DMS114 treated with DMSO at 0.1 percent for 48 hours (cell line): ENCODE data around the gene AEN.

Experiments
- DNase-seq: peaks from one replicate; lab custom pipeline; 2025; ENCODE audit not compliant: unreplicated experiment; lab: John Stamatoyannopoulos, UW

The AEN gene

GRCh38 chr15:88613074-88613944 is 7.8 kb upstream of the AEN start:
- DNase-seq = no peak

DNA sequence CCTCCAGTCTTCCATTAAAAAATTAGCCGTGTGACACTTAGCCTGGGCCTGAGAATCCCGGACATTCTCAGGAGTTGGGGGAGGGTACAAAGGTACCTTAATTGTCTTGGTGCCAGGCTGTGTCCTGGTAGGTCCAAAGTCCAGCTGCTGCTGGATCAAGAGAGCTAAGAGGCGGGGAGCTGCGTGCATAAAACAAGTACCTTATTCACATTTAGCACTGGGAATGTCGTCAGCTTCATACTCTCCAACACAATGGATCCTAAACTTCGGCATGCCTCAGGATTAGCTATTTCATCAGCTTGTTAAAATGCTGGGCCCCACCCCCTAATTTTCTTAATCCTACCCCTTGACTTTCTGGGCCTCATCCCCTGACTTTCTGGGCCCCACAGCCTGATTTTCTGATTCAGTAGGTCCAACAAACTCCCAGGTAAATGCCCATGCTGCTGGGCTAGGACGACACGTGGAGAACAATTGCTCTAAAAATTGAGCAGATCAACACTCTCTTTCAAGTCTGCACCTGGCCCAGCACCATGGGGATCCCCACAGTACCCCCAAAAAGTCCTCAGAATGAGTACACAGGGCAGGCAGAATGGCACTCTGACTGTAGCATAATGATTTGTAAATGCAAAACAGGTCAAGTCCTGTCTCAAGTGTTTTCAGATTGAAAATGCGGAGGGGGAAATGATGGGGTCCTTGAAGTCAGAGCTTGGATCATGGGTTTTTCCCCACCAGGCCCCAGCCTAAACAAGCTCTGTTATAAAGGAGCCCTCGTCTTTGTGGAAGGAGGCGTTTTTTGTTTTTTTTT is 5.6 kb upstream of the AEN start:
- DNase-seq = no peak

DNA sequence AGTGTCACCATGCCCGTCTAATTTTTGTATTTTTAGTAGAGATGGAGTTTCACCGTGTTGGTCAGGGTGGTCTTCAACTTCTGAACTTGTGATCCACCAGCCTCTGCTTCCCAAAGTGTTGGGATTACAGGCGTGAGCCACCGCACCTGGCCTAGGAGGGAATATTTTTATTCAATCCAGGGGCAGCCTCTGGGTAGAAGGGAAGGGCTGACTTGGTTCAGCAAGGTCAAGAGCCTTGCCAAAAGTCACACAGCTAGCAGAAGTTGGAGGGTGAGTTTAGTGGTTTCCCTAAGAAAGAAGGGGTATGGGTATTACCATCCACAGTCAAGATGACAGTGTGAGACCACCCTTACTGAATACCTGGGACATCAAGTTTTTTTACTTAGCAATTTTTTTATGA is 4.9 kb upstream of the AEN start:
- no peak for DNase-seq

DNA sequence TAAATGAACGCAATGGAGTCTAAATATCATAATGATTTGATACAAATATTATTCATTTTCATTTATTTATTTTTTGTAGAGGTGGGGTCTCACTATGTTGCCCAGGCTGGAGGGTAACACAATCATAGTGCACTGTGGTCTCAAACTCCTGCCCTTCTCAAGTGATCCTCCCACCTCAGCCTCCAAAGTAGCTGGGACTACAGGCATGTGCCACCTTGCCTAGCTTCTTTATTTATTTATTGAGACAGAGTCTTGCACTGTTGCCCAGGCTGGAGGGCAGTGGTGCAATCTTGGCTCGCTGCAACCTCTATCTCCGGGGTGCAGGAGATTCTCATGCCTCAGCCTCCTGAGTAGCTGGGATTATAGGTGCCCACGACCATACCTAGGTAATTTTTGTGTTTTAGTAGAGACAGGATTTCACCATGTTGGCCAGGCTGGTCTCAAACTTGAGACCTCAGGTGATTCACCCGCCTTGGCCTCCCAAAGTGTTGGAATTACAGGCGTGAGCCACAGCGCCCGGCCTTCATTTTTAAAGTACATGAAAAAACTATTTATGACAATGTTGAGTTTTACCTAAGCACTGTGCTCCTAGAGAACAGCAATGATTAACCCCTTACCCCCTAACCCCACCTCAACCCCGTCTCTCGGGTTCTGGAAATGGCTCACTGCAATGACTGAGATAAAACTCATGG is 4.0 kb upstream of the AEN start:
- DNase-seq = no peak

- DNase-seq = no peak
Measured at GRCh38 chr15:88617790-88618189, 3.4 kb upstream of the AEN start.

GRCh38 chr15:88618686-88619085 is 2.5 kb upstream of the AEN start:
- DNase-seq = no peak

- no peak for DNase-seq
Measured at GRCh38 chr15:88619796-88620195, 1.3 kb upstream of the AEN start.

- no peak for DNase-seq
Measured at GRCh38 chr15:88621789-88622604, 857 bp downstream of the AEN start.

GRCh38 chr15:88622605-88622975 is 1.4 kb downstream of the AEN start:
- DNase-seq = no peak

DNA sequence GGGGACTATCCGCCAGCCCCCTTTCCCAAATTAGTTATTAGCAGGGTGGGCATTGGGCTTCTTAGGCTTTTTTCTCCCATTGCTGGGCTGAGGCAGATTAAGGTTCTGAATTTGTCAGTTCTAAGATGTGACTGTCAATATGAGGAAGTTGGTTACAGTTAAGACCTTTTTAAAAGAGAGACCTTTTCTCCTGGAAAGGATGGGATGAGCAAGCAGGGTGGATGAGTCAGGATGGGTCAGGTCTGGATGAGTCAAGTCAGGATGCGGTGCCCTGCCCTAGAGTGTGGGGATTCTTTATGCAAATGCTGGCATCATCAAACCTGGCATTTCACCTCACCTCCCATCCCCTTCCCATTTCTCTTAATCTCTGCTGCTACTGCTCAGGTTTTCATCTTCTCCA is 1.9 kb downstream of the AEN start:
- no peak for DNase-seq

DNA sequence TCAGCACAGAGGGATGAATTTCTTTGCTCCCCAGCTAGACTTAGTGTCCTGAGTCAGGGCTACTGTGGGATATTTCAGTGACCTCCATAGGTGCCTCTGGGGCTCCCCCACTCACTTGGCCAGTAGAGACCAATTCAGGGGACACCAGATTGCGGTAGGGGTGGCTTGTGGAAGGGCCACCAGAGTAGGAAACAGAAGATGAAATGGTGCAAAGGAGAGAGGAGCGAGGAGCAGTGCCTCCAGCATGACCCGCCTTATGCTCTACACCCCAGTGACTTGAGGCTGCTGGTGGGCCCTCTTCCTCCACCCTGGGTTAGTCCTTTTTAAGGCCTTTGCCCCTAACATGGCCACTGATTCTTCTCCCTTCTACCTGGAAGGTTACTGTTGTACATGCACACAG is 2.5 kb downstream of the AEN start:
- no peak for DNase-seq

GRCh38 chr15:88624156-88624970 is 3.2 kb downstream of the AEN start:
- no peak for DNase-seq

DNA sequence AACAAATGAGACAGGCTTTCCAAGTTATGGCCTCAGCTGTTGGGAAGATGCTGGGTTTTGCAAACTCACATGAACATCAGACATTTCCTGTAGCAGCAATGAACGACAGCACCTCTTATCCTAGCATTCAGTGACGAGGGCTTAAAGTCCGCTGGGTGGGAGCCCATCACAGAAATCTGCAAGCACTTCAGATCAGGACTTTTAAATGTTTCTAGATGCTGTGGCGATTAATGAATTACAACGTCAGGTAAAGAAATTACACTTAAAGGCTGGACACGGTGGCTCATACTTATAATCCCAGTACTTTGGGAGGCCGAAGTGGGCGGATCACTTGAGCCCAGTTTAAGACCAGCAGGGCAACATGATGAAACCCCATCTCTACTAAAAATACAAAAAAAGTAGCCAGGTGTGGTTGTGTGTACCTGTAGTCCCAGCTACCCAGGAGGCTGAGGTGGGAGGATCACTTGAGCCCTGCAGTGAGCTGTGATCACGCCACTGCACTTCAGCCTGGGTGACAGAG is 3.9 kb downstream of the AEN start:
- no peak for DNase-seq

GRCh38 chr15:88625943-88626741 is 5.0 kb downstream of the AEN start:
- no peak for DNase-seq

DNA sequence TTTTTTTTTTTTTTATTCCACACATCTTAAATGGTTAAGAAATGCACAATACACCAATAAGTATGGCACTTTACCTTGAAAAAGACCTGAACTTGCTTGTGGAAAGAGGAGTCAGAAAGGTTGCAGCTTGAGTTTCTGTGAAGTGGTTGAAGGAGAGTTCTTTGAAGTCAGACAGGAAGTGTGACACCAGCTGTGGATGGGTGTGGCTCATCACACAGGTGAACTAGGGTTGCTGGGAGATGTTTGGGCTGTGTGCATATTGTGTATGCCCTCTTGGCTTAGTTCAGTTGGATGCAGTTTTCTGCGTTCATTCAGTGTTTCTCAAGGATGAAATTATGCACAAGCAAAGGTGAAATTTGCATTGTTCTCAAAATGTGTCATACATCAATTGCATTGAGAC is 6.3 kb downstream of the AEN start:
- DNase-seq = no peak

GRCh38 chr15:88628018-88628654 is 7.0 kb downstream of the AEN start:
- DNase-seq = no peak

- DNase-seq = no peak
Measured at GRCh38 chr15:88629071-88629470, 7.9 kb downstream of the AEN start.

GRCh38 chr15:88630141-88630721 is 9.1 kb downstream of the AEN start:
- no peak for DNase-seq
